Endodermal cell (in vitro differentiated cells): ENCODE measurements around the gene RAPGEF4. TPM values are rescaled to one million over a fixed set of nuclear protein-coding genes. Genes with fewer than 3 reads are reported as not detected.

ENCODE experiments used
- DNase-seq: peaks from one replicate; pipeline ENCODE4 v3.0.0-alpha.2; 2017
- H3K27ac ChIP-seq: 2 replicates; pipeline ENCODE4 v1.5.1; 2013; ENCODE audit warnings: mild to moderate bottlenecking, low read depth, low read length, moderate library complexity
- H3K27me3 ChIP-seq: 2 replicates; pipeline ENCODE4 v1.6.1; 2013; ENCODE audit warnings: mild to moderate bottlenecking, low read length, moderate library complexity; ENCODE audit not compliant: insufficient read depth, control insufficient read depth, poor library complexity, severe bottlenecking
- H3K36me3 ChIP-seq: 2 replicates; pipeline ENCODE4 v1.7.0; 2013; ENCODE audit warnings: mild to moderate bottlenecking, low read length, moderate library complexity; ENCODE audit not compliant: control insufficient read depth, insufficient read depth
- H3K4me1 ChIP-seq: one replicate; pipeline ENCODE4 v1.7.0; 2013; ENCODE audit warnings: low read length; ENCODE audit not compliant: control insufficient read depth, insufficient read depth
- H3K4me3 ChIP-seq: 2 replicates; pipeline ENCODE4 v1.5.1; 2013; ENCODE audit warnings: mild to moderate bottlenecking, low read length, moderate library complexity
- H3K9ac ChIP-seq: 2 replicates; pipeline ENCODE4 v1.6.1; 2013; ENCODE audit warnings: mild to moderate bottlenecking, low read length, moderate library complexity; ENCODE audit not compliant: poor library complexity, severe bottlenecking; ENCODE audit errors: extremely low read depth
- H3K9me3 ChIP-seq: 2 replicates; pipeline ENCODE4 v1.6.1; 2013; ENCODE audit warnings: mild to moderate bottlenecking, low read length, moderate library complexity; ENCODE audit not compliant: control insufficient read depth
- H3K27ac Mint-ChIP-seq: 2 replicates; pipeline ENCODE4 v1.8.0; 2020; ENCODE audit warnings: mixed read lengths
- H3K27me3 Mint-ChIP-seq: 2 replicates; pipeline ENCODE4 v1.8.0; 2021; ENCODE audit warnings: mild to moderate bottlenecking, mixed read lengths; ENCODE audit not compliant: insufficient read depth
- H3K36me3 Mint-ChIP-seq: 2 replicates; pipeline ENCODE4 v1.8.0; 2020; ENCODE audit warnings: low read depth, mixed read lengths
- H3K4me1 Mint-ChIP-seq: 2 replicates; pipeline ENCODE4 v1.8.0; 2020; ENCODE audit warnings: mixed read lengths
- H3K4me3 Mint-ChIP-seq: 2 replicates; pipeline ENCODE4 v1.8.0; 2020; ENCODE audit warnings: mild to moderate bottlenecking, moderate library complexity, mixed read lengths
- H3K9me3 Mint-ChIP-seq: 2 replicates; pipeline ENCODE4 v1.8.0; 2020; ENCODE audit warnings: mild to moderate bottlenecking, mixed read lengths
- CTCF ChIP-seq: fragments of 200-600 bp; sonication (generic); conservative IDR thresholded peaks from 2 replicates; pipeline ENCODE4 v1.5.0; 2021; ENCODE audit warnings: antibody characterized with exemption, mild to moderate bottlenecking
- WGBS, 2 experiments: methylation state at CpG; one replicate each; pipeline versions ENCODE4 v1.1.5 to v1.1.7; 2013; ENCODE audit warnings: missing lambda C conversion rate in 2 of 2, mixed read lengths in 1 of 2; ENCODE audit not compliant: insufficient coverage in 1 of 2, insufficient read length in 1 of 2; 5-methylcytosine and 5-hydroxymethylcytosine counted together
- total RNA-seq, 2 donors: library from RNA; stranded (reverse); fragmentation: NEBNext Ultra II Directional in 1 of 2; extraction: Animal tissue kit (Norgen Biotek cat#: 25700) in 1 of 2; gene quantifications; 2 replicates in 1 of 2; 3 replicates in 1 of 2; pipeline ENCODE4 v1.2.1, GENCODE V29; 2021

RAPGEF4 gene
- total RNA-seq, 2 donors from 2014 or later, result 0.77 to 0.88 TPM

- Histone ChIP-seq H3K4me3 (no peak overlapping the region), H3K9me3 (no peaks in the 10 kb centered on the region), H3K4me1 (no peaks in the 10 kb centered on the region), H3K9ac (no peak overlapping the region), H3K27me3 (no peaks in the 10 kb centered on the region), H3K36me3 (no peaks in the 10 kb centered on the region), H3K27ac (no peak overlapping the region)
- Mint-ChIP-seq H3K4me1 (peaks cover 18% of the 10 kb centered on the region), H3K27ac (no peak overlapping the region), H3K4me3 (no peak overlapping the region), H3K36me3 (peaks cover 3% of the 10 kb centered on the region), H3K27me3 (peaks cover 5% of the 10 kb centered on the region), H3K9me3 (no peaks in the 10 kb centered on the region)
- no peak for DNase-seq
- 82% methylated on average over 1 of the region's 3 CpGs; no CpG with 5 or more reads in 1 of the 2 experiments for WGBS, 2 experiments
- no peak for TF ChIP-seq CTCF
Measured at GRCh38 chr2:173079141-173079540, 343.5 kb downstream of the RAPGEF4 start.

- Histone ChIP-seq H3K4me3 (no peak overlapping the region), H3K27ac (no peak overlapping the region), H3K9me3 (no peaks in the 10 kb centered on the region), H3K4me1 (no peaks in the 10 kb centered on the region), H3K36me3 (no peaks in the 10 kb centered on the region), H3K9ac (no peak overlapping the region), H3K27me3 (no peaks in the 10 kb centered on the region)
- Mint-ChIP-seq H3K4me3 (no peak overlapping the region), H3K4me1 (peaks cover 15% of the 10 kb centered on the region), H3K27me3 (peaks cover under 1% of the 10 kb centered on the region), H3K27ac (no peak overlapping the region), H3K9me3 (no peaks in the 10 kb centered on the region), H3K36me3 (peaks cover 3% of the 10 kb centered on the region)
- no peak for TF ChIP-seq CTCF
- WGBS, 2 experiments, result 98 to 100% methylated on average over 3 to 6 of the region's 6 CpGs
- DNase-seq, result no peak
Measured at GRCh38 chr2:173079973-173080860, 344.6 kb downstream of the RAPGEF4 start.

DNA sequence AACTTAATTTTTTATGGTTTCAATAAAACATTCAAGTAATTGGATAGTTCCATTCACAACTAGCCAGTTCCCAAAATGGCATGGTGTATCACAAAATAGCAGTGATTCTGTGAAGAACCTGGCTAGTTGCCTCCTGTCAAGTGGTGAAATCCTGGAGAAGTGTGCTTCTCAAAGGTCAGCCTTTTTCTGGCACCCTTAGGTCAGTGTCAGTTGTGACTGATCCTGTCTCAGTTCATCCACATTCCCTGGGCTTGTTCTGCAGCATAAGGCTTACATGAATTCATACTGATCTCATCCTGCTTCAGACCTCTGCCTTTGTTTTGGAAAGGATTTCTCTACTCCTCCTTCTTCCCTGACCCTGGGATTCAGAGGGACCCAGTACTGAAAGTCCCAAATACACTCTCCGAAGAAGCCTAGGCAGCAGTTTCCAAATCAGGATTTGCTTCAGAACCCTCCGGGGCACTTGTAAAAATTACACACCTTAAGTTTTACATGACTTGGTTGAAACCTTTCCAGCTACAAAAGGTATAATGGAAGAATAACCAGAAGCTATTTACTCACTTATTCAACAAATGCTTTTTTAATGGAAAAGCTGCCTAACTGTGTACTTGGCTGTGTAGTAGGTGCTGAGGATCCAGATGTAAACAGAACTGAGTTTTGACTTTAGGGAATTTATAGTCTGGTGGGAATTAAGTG lies 351.0 kb downstream of the RAPGEF4 start:
- Mint-ChIP-seq H3K27ac (no peak overlapping the region), H3K27me3 (no peaks in the 10 kb centered on the region), H3K9me3 (no peaks in the 10 kb centered on the region), H3K4me1 (peaks cover 34% of the 10 kb centered on the region), H3K36me3 (peaks cover 5% of the 10 kb centered on the region), H3K4me3 (no peak overlapping the region)
- TF ChIP-seq CTCF, result no peak
- Histone ChIP-seq H3K4me3 (no peak overlapping the region), H3K9ac (no peak overlapping the region), H3K4me1 (peaks cover 7% of the 10 kb centered on the region), H3K27ac (no peak overlapping the region), H3K9me3 (no peaks in the 10 kb centered on the region), H3K27me3 (no peaks in the 10 kb centered on the region), H3K36me3 (no peaks in the 10 kb centered on the region)
- 94% methylated on average over 2 of the region's 2 CpGs; no CpG with 5 or more reads in 1 of the 2 experiments for WGBS, 2 experiments
- DNase-seq, result no peak
